ENCODE results near the gene LRRC18.

DNA sequence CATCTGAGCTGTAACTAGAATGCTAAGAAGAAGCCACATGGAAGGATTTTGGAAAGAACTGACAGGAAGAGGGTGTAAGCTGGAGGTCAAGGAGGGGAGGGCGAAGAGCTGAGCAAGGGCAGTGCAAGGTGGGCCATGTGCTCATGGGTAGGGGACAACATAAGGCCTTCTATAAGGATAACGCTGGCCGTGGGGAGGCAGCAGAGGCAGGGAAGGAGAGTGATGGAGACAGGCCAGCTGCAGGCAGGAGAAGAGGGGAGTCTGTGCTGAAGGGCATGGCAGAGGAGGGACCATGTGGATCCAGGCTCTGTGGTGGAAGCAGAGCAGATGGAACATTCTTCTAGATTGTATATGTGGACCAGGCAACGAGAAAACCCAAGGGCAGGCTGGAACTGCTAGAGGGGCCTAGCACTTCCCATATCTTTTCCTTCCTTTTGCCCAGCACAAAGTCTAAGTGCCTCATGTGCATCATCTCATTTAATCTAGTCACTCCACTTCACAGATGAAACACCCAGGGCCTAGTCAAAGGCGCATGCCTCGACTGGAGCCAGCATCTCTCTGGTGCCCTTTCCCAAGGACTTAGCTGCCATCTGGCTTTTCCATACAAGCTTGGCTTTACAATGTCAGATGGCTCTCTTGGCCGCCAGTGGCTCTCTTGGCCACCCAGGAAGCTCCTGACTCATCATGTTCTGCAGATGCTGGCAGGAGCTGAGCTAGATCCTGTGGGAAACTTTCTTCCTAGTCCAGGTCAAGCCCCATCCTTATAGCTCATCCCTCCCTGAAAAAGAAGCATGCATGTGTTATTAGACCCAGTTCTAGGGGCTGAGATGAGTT, 6.6 kb downstream of the LRRC18 start:
- TF ChIP-seq ZSCAN30 (CRISPR knock-in tag; IDR thresholded peaks at IDR 0.05) (no peak), SMAD3 (CRISPR knock-in tag; IDR thresholded peaks at IDR 0.05) (no peak), ZBTB20 (CRISPR knock-in tag; IDR thresholded peaks at IDR 0.05; ENCODE audit: borderline replicate concordance, low read depth) (no peak), WIZ (CRISPR knock-in tag; IDR thresholded peaks at IDR 0.05) (no peak), POLR2A (IDR thresholded peaks at IDR 0.05; ENCODE audit: insufficient read depth in 1 of 2, low read depth in 2 of 2, low read length in 2 of 2) (no peak), HNRNPUL1 (IDR thresholded peaks at IDR 0.05; ENCODE audit: low read depth, low read length) (no peak)
- TF ChIP-seq, protein P1, sequence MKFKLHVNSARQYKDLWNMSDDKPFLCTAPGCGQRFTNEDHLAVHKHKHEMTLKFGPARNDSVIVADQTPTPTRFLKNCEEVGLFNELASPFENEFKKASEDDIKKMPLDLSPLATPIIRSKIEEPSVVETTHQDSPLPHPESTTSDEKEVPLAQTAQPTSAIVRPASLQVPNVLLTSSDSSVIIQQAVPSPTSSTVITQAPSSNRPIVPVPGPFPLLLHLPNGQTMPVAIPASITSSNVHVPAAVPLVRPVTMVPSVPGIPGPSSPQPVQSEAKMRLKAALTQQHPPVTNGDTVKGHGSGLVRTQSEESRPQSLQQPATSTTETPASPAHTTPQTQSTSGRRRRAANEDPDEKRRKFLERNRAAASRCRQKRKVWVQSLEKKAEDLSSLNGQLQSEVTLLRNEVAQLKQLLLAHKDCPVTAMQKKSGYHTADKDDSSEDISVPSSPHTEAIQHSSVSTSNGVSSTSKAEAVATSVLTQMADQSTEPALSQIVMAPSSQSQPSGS (CRISPR knock-in tag; IDR thresholded peaks at IDR 0.05), result no peak
- TF ChIP-seq, protein P2, sequence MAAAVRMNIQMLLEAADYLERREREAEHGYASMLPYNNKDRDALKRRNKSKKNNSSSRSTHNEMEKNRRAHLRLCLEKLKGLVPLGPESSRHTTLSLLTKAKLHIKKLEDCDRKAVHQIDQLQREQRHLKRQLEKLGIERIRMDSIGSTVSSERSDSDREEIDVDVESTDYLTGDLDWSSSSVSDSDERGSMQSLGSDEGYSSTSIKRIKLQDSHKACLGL (CRISPR knock-in tag; IDR thresholded peaks at IDR 0.05), result no peak
- TF ChIP-seq, protein P3, sequence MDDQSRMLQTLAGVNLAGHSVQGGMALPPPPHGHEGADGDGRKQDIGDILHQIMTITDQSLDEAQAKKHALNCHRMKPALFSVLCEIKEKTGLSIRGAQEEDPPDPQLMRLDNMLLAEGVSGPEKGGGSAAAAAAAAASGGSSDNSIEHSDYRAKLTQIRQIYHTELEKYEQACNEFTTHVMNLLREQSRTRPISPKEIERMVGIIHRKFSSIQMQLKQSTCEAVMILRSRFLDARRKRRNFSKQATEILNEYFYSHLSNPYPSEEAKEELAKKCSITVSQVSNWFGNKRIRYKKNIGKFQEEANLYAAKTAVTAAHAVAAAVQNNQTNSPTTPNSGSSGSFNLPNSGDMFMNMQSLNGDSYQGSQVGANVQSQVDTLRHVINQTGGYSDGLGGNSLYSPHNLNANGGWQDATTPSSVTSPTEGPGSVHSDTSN (CRISPR knock-in tag; IDR thresholded peaks at IDR 0.05; ENCODE audit: borderline replicate concordance), result no peak
- TF ChIP-seq, protein P4, sequence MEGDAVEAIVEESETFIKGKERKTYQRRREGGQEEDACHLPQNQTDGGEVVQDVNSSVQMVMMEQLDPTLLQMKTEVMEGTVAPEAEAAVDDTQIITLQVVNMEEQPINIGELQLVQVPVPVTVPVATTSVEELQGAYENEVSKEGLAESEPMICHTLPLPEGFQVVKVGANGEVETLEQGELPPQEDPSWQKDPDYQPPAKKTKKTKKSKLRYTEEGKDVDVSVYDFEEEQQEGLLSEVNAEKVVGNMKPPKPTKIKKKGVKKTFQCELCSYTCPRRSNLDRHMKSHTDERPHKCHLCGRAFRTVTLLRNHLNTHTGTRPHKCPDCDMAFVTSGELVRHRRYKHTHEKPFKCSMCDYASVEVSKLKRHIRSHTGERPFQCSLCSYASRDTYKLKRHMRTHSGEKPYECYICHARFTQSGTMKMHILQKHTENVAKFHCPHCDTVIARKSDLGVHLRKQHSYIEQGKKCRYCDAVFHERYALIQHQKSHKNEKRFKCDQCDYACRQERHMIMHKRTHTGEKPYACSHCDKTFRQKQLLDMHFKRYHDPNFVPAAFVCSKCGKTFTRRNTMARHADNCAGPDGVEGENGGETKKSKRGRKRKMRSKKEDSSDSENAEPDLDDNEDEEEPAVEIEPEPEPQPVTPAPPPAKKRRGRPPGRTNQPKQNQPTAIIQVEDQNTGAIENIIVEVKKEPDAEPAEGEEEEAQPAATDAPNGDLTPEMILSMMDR (CRISPR knock-in tag; IDR thresholded peaks at IDR 0.05), result no peak
